AG09319 (cell line): Measurements from ENCODE around the gene CCSER2.

ENCODE experiments used
- DNase-seq: peaks from one replicate; pipeline ENCODE4 v3.0.0-alpha.2; 2010; ENCODE audit warnings: low read depth; ENCODE audit errors: extremely low read depth
- TF ChIP-seq, protein P1 (sequence below): IDR thresholded peaks from 2 replicates; pipeline ENCODE4 v1.5.1; 2011; ENCODE audit warnings: low read depth, mild to moderate bottlenecking, inconsistent platforms, low read length, moderate library complexity

CCSER2 gene

DNA sequence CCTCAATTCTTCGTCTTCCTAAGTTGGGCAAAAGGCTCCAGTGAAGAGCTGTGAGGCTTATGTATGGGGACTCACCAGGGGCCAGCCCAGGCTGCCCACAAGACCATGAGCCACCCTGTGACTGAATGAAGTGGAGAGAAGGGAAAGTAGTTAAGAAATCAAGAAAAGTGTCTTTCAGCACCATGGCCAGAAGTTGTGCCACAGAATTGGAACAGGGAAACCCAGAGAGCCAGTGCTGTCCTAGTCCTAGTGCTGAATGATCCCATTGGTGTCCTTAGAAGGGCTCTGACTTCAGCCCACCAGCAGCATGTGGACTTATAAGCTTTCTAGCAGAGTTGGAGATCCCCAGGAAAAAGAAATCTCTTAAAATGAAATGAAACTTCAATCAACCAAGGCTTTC lies 37.0 kb upstream of the CCSER2 start:
- DNase-seq, result no peak
- TF ChIP-seq, protein P1, sequence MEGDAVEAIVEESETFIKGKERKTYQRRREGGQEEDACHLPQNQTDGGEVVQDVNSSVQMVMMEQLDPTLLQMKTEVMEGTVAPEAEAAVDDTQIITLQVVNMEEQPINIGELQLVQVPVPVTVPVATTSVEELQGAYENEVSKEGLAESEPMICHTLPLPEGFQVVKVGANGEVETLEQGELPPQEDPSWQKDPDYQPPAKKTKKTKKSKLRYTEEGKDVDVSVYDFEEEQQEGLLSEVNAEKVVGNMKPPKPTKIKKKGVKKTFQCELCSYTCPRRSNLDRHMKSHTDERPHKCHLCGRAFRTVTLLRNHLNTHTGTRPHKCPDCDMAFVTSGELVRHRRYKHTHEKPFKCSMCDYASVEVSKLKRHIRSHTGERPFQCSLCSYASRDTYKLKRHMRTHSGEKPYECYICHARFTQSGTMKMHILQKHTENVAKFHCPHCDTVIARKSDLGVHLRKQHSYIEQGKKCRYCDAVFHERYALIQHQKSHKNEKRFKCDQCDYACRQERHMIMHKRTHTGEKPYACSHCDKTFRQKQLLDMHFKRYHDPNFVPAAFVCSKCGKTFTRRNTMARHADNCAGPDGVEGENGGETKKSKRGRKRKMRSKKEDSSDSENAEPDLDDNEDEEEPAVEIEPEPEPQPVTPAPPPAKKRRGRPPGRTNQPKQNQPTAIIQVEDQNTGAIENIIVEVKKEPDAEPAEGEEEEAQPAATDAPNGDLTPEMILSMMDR, result no peak

DNA sequence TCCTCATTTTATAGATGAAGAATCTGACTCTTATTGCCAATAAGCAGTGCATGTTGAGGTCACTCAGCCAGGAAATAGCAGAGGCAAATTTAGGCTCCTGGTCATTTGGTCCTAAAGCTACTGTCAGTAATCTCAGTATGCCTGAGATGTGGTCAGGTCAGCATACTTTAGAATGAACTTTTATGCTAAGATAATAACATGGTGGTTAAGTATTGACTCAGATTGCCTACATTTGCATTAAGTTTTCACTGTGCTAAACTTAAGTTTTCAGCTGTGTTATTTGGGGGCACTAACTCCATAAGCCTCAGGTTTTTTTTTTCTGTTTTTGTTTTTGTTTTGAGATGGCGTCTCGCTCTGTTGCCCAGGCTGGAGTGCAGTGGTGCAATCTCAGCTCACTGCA lies 35.9 kb upstream of the CCSER2 start:
- TF ChIP-seq, protein P1, result no peak
- no peak for DNase-seq

DNA sequence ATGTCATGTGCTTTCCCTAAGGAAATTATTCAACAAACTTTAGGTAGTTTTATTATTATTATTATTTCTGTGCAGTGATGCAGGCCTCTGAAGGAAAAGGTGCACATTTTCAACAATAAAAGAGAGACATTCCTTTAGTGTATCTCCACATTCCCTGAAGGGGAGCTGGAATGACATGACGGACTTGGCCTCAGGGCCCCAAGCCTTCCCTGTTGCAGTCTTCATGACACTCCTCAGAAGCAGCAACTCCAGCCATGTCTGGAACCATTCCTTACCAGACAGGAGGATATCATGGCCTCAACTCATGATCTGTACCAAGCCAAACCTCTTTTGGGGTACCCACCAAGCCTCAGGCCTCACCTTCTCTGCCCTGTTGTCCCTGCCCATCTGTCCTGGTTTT lies 35.2 kb upstream of the CCSER2 start:
- TF ChIP-seq, protein P1, result no peak
- no peak for DNase-seq

DNA sequence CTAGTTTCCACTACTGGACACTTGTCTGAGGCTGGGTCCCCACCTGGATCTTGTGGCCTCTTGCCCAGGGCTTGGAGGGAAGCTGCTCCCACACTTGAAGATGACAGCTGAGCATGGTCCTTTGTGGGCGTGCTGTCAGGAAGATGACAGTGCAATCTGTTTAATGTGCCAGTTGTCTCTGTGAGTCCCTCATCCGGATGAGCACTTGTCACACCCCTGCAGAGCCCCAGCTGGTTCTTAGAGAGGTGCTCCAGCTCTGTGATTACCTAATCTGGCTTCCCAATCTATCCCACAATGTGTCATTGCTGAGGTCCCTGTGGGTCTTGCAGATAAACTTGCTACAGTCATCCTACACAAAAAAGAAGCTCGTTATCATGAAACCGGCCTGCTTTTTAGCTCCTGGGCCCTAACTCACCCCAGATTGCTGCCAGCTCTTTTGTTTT lies 34.8 kb upstream of the CCSER2 start:
- no peak for DNase-seq
- TF ChIP-seq, protein P1, result no peak

DNA sequence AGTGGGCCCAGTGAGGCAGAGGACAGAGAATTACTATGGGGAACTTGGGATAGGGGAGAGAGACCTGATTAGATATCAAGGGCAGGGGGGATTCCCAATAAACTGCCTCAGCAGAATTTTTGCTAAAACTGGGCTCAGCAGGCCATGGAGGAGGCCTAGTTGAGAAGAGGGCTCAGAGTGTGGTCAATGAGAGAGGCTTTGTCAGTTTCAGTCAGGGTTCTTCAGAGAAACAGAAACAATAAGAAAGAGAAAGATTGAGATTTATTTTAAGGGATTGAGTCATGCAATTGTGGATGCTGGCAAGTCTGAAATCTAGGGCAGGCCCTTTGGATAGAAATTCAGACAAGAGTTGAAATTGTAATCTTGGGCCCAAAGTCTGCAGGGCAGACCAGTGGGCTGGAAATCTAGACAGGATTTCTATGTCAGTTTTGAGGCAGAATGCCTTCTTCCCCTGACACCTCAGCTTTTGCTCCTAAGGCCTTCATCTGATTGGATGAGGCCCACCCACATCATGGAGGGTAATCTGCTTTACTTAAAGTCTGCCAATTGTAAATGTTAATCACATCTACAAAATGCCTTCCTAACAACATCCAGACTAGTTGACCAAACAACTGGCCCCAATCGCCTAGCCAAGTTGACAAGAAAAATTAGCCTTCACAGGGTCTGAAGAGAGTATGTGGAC lies 33.5 kb upstream of the CCSER2 start:
- no peak for DNase-seq
- TF ChIP-seq, protein P1, result no peak

DNA sequence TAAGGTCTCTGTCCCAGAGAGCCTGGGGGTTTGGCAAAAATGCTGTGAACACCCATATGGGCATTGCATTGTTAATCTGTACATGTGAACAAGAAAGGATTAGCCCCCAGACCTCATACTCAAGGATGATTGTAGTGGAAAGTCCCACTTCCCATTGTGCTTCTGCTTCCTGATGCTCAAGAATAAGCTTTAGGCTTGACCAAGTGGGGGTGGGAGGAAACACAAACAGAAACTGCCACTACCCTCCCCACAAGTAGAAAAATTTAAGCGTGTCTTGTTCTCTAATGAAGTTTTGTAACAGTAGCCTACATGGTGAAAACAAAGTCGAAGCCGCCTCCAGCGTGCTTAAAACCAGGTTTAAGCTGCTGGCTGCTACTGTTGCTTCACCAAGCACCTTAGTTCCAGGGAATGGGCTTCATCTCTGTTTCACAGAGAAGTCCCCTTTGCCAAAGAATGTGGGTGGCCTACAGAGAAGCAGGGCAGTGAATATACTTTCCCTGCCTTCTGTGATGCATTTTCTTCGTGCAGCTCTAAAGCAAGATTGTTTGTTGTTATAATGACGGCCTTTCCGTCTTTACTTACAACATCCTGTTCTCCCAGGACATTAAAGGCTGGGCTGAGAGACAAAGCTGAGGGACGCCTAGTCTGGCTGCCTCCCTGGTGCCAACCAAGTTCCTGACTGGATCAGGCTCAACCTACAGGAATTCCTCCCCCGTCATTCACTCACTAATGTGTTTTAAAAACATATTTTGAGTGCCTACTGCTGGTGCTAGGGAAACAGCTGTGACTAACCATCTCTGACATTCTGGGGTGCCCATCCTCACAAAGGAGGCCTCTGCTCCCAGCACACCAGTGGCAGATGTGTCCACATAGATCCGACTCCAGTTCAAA lies 32.1 kb upstream of the CCSER2 start:
- TF ChIP-seq, protein P1, result no peak
- DNase-seq, result no peak

DNA sequence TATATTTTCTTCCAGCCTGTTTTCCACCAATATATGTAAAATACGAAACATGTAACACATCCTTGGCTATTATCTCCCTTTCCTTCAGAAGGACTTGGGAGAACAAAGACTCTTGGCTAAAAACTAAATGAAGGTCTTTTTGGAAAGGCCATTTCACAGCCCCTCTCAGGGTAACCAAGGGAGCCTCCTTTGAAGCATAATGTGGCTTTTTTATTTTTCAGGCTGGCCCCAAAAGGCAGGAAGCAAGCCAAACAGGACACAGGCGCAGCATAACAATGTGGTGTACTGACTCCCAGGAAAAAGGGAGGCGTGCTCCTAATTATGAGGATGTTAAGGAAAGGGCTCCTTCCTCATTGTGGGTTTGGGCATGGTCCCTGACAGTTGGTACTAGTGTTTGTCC lies 30.3 kb upstream of the CCSER2 start:
- no peak for DNase-seq
- TF ChIP-seq, protein P1, result no peak
